Measurements from ENCODE around the gene CNKSR2. TPM values are rescaled to one million over a fixed set of nuclear protein-coding genes. Genes with fewer than 3 reads are reported as not detected.

CNKSR2 gene
- total RNA-seq, 1 donor from 2014 or later: 54.5 TPM

DNA sequence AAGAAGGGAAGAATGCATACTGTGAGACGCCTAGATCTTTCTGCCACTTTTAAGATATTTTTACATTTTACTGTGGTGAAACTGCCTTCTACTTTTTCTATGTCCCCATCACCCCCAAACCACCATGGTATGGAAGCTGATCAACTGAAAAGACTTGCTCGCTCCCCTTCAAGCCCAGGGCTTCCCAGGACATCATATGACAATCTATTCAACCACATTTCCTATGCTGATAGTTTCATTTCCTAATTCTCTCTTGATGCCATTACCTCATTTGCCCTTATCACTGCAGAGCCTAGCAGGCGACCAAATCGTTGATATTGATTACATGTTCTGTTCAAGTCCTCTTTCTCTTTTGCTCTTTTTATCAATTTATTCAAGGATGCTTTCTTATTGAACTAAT lies 324.1 kb downstream of the CNKSR2 start:
- H3K27ac ChIP-seq: no peak overlapping the region
- Mint-ChIP-seq H3K27ac (no peak overlapping the region), H3K9me3 (no peaks in the 10 kb centered on the region), H3K27me3 (ENCODE audit: insufficient read depth, low read depth) (no peaks in the 10 kb centered on the region), H3K4me1 (no peaks in the 10 kb centered on the region), H3K4me3 (no peak overlapping the region), H3K36me3 (no peaks in the 10 kb centered on the region)
- no peak overlapping the region for H2AFZ ChIP-seq (replicated peaks)
- no peaks in the 10 kb centered on the region for H3K27me3 ChIP-seq
- no peaks in the 10 kb centered on the region for H4K20me1 ChIP-seq (ENCODE audit: low read depth)
- H3F3A ChIP-seq (ENCODE audit: low read depth): no peaks in the 10 kb centered on the region
- no peaks in the 10 kb centered on the region for H3K79me2 ChIP-seq (ENCODE audit: low read depth)
- H3K4me2 ChIP-seq: no peak overlapping the region
- no peaks in the 10 kb centered on the region for H3K9me3 ChIP-seq (ENCODE audit: low read depth)
- TF ChIP-seq EZH2 (IDR thresholded peaks at IDR 0.05) (no peak), EZH2phosphoT487 (IDR thresholded peaks at IDR 0.05) (no peak)
- TF ChIP-seq, protein P1, sequence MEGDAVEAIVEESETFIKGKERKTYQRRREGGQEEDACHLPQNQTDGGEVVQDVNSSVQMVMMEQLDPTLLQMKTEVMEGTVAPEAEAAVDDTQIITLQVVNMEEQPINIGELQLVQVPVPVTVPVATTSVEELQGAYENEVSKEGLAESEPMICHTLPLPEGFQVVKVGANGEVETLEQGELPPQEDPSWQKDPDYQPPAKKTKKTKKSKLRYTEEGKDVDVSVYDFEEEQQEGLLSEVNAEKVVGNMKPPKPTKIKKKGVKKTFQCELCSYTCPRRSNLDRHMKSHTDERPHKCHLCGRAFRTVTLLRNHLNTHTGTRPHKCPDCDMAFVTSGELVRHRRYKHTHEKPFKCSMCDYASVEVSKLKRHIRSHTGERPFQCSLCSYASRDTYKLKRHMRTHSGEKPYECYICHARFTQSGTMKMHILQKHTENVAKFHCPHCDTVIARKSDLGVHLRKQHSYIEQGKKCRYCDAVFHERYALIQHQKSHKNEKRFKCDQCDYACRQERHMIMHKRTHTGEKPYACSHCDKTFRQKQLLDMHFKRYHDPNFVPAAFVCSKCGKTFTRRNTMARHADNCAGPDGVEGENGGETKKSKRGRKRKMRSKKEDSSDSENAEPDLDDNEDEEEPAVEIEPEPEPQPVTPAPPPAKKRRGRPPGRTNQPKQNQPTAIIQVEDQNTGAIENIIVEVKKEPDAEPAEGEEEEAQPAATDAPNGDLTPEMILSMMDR (IDR thresholded peaks at IDR 0.05): no peak
- no peaks in the 10 kb centered on the region for H3K36me3 ChIP-seq
- no peak overlapping the region for H3K9ac ChIP-seq
- no peak for DNase-seq (ENCODE audit: low spot score)
- H3K4me1 ChIP-seq: no peaks in the 10 kb centered on the region
- no peak overlapping the region for H3K4me3 ChIP-seq

DNA sequence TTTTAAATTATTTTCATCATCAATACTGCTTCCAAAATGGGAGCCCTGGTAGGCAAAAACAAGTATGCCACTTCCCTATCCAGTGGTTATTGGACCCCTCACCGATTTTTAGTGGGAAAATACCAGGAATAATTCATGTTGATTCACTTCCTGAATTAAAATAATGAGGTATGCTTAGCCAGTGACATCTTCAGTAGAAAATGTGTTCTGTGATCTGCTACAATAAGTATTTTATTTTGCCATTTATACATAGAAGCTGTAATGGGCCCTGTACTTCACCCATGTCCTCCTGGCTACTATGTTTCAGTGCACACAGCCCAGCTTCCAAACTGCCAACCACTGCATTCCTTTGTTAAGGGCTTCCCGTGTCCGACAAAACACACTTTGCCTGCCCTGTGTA lies 324.9 kb downstream of the CNKSR2 start:
- Histone ChIP-seq H2AFZ (replicated peaks) (no peak overlapping the region), H3K27ac (no peak overlapping the region), H3K4me2 (no peak overlapping the region), H3K9ac (no peak overlapping the region), H3K27me3 (no peaks in the 10 kb centered on the region), H3K4me3 (no peak overlapping the region), H3K4me1 (no peaks in the 10 kb centered on the region), H4K20me1 (ENCODE audit: low read depth) (no peaks in the 10 kb centered on the region), H3K9me3 (ENCODE audit: low read depth) (no peaks in the 10 kb centered on the region), H3K79me2 (ENCODE audit: low read depth) (no peaks in the 10 kb centered on the region), H3K36me3 (no peaks in the 10 kb centered on the region), H3F3A (ENCODE audit: low read depth) (no peaks in the 10 kb centered on the region)
- no peak overlapping the region for H3K27ac Mint-ChIP-seq
- no peaks in the 10 kb centered on the region for H3K9me3 Mint-ChIP-seq
- DNase-seq (ENCODE audit: low spot score): no peak
- TF ChIP-seq, protein P1 (IDR thresholded peaks at IDR 0.05): no peak
- TF ChIP-seq EZH2 (IDR thresholded peaks at IDR 0.05): no peak
- no peak for TF ChIP-seq EZH2phosphoT487 (IDR thresholded peaks at IDR 0.05)
- H3K27me3 Mint-ChIP-seq (ENCODE audit: insufficient read depth, low read depth): no peaks in the 10 kb centered on the region
- H3K4me1 Mint-ChIP-seq: peaks cover 3% of the 10 kb centered on the region
- no peaks in the 10 kb centered on the region for H3K36me3 Mint-ChIP-seq
- no peak overlapping the region for H3K4me3 Mint-ChIP-seq

DNA sequence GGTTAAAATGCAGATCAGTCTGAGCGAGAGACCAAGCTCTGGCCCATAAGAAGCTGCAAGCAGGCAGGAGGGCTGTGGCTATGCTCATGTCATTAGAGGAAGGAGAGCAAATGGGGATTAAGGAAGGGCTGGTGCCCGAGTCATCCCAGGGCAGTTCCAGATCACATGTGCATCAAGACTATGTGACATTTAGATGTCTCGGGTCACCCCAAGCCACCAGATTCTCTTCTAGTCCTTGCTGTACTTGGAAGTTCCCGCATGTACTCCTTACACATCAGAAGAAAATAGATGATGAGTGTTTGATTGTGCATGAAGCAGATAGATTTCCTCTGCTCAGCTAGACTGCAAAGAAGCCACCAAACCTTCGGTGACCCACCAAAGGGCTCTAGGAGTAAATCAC lies 326.1 kb downstream of the CNKSR2 start:
- Histone ChIP-seq H3K9ac (no peak overlapping the region), H3K79me2 (ENCODE audit: low read depth) (no peaks in the 10 kb centered on the region), H3K27ac (no peak overlapping the region), H3K4me2 (no peak overlapping the region), H3K36me3 (no peaks in the 10 kb centered on the region), H3K27me3 (no peaks in the 10 kb centered on the region), H3K4me3 (no peak overlapping the region), H3K4me1 (no peaks in the 10 kb centered on the region), H2AFZ (replicated peaks) (no peak overlapping the region), H4K20me1 (ENCODE audit: low read depth) (no peaks in the 10 kb centered on the region), H3K9me3 (ENCODE audit: low read depth) (no peaks in the 10 kb centered on the region), H3F3A (ENCODE audit: low read depth) (no peaks in the 10 kb centered on the region)
- Mint-ChIP-seq H3K27ac (no peak overlapping the region), H3K9me3 (no peaks in the 10 kb centered on the region), H3K27me3 (ENCODE audit: insufficient read depth, low read depth) (no peaks in the 10 kb centered on the region), H3K4me3 (no peak overlapping the region), H3K36me3 (no peaks in the 10 kb centered on the region), H3K4me1 (peaks cover 3% of the 10 kb centered on the region)
- DNase-seq (ENCODE audit: low spot score): no peak
- TF ChIP-seq EZH2 (IDR thresholded peaks at IDR 0.05) (no peak), EZH2phosphoT487 (IDR thresholded peaks at IDR 0.05) (no peak)
- TF ChIP-seq, protein P1 (IDR thresholded peaks at IDR 0.05): no peak

All from neural progenitor cell (in vitro differentiated cells).